Osteoblast (primary cell): ENCODE data around the gene DECR2. TPM values are rescaled to one million over a fixed set of nuclear protein-coding genes. Genes with fewer than 3 reads are reported as not detected.

Experiments
- DNase-seq: peaks from one replicate; pipeline ENCODE4 v3.0.0; 2011; ENCODE audit warnings: low spot score, mixed read lengths; ENCODE audit not compliant: insufficient read length; ENCODE audit errors: missing footprints
- H2AFZ ChIP-seq: 2 replicates; pipeline ENCODE4 v1.6.0; 2011; ENCODE audit warnings: mild to moderate bottlenecking, low read length
- H3K27ac ChIP-seq: 2 replicates; pipeline ENCODE4 v1.5.1; 2011; ENCODE audit warnings: mild to moderate bottlenecking, low read depth, low read length, moderate library complexity
- H3K27me3 ChIP-seq: 2 replicates; pipeline ENCODE4 v1.6.0; 2012; ENCODE audit warnings: mild to moderate bottlenecking, control low read depth, inconsistent platforms, low read length, moderate library complexity; ENCODE audit not compliant: insufficient read depth
- H3K36me3 ChIP-seq: 2 replicates; pipeline ENCODE4 v1.5.1; 2011; ENCODE audit warnings: mild to moderate bottlenecking, low read length, control low read depth, moderate library complexity; ENCODE audit not compliant: insufficient read depth
- H3K4me1 ChIP-seq: 2 replicates; pipeline ENCODE4 v1.5.1; 2011; ENCODE audit warnings: mild to moderate bottlenecking, low read length, control low read depth, moderate library complexity; ENCODE audit not compliant: insufficient read depth
- H3K4me2 ChIP-seq: 2 replicates; pipeline ENCODE4 v1.6.0; 2011; ENCODE audit warnings: mild to moderate bottlenecking, low read length; ENCODE audit not compliant: insufficient read depth
- H3K4me3 ChIP-seq: fragments of 200-600 bp; sonication (generic); 3 replicates; pipeline ENCODE4 v1.5.1; 2012; ENCODE audit warnings: mild to moderate bottlenecking, low read length, inconsistent platforms; ENCODE audit not compliant: insufficient read depth
- H3K79me2 ChIP-seq: 2 replicates; pipeline ENCODE4 v1.6.0; 2012; ENCODE audit warnings: mild to moderate bottlenecking, low read length, control low read depth, inconsistent platforms; ENCODE audit not compliant: insufficient read depth
- H3K9me3 ChIP-seq: 2 replicates; pipeline ENCODE4 v1.5.1; 2011; ENCODE audit warnings: low read depth, low read length, control low read depth
- H4K20me1 ChIP-seq: 2 replicates; pipeline ENCODE4 v1.6.0; 2012; ENCODE audit warnings: mild to moderate bottlenecking, low read length, control low read depth; ENCODE audit not compliant: insufficient read depth
- total RNA-seq: library from RNA; depleted of rRNA; stranded (reverse); fragments of >200 nt; gene quantifications from 2 replicates; pipeline ENCODE4 v1.2.3, GENCODE V29; 2012
- TF ChIP-seq, protein P1 (sequence below): IDR thresholded peaks from 2 replicates; pipeline ENCODE4 v1.5.1; 2011; ENCODE audit warnings: mild to moderate bottlenecking, low read depth, low read length, moderate library complexity; ENCODE audit errors: extremely low read depth

Gene DECR2
- total RNA-seq, 1 donor: 18.1 TPM

DNA sequence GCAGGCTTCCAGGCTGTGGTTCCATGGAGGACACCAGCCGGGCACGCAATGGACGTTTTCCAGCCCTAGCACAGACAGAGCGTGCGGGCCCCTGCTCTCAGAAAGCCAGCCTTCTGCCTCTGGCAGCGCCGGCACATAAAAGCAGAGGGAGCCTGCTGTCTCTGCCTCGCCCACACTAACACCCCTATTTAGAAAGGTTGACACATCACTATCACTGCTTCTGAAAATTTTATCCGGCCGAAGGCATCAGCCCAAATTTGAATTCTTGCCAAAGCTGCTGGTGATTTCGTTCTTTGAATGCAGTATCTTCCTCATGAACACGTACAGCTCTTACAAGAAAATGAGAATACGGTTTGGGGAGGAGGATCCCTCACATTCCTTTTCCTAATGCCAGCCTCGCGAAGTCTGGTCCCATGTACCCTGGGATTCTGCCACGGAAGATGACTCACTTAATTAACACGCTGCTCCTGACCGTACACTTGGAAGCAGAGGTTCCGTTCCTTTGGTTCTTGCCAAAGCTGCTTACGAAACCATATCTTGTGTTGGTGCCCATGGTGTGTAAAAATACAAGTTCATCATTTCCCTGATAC is 22.4 kb downstream of the DECR2 start:
- H3K79me2 ChIP-seq: peaks cover 29% of the 10 kb centered on the region
- H3K4me1 ChIP-seq: peaks cover 30% of the 10 kb centered on the region
- peak overlapping the region; percentile 91 for H3K27ac ChIP-seq
- peak overlapping the region; percentile 84 for H3K4me2 ChIP-seq
- TF ChIP-seq, protein P1, sequence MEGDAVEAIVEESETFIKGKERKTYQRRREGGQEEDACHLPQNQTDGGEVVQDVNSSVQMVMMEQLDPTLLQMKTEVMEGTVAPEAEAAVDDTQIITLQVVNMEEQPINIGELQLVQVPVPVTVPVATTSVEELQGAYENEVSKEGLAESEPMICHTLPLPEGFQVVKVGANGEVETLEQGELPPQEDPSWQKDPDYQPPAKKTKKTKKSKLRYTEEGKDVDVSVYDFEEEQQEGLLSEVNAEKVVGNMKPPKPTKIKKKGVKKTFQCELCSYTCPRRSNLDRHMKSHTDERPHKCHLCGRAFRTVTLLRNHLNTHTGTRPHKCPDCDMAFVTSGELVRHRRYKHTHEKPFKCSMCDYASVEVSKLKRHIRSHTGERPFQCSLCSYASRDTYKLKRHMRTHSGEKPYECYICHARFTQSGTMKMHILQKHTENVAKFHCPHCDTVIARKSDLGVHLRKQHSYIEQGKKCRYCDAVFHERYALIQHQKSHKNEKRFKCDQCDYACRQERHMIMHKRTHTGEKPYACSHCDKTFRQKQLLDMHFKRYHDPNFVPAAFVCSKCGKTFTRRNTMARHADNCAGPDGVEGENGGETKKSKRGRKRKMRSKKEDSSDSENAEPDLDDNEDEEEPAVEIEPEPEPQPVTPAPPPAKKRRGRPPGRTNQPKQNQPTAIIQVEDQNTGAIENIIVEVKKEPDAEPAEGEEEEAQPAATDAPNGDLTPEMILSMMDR: no peak
- peak overlapping the region; percentile 89 for H2AFZ ChIP-seq
- DNase-seq: peak; percentile 99
- no peaks in the 10 kb centered on the region for H3K27me3 ChIP-seq
- H3K36me3 ChIP-seq: no peaks in the 10 kb centered on the region
- peaks cover 23% of the 10 kb centered on the region for H4K20me1 ChIP-seq
- no peaks in the 10 kb centered on the region for H3K9me3 ChIP-seq
- peak overlapping the region; percentile 86 for H3K4me3 ChIP-seq

DNA sequence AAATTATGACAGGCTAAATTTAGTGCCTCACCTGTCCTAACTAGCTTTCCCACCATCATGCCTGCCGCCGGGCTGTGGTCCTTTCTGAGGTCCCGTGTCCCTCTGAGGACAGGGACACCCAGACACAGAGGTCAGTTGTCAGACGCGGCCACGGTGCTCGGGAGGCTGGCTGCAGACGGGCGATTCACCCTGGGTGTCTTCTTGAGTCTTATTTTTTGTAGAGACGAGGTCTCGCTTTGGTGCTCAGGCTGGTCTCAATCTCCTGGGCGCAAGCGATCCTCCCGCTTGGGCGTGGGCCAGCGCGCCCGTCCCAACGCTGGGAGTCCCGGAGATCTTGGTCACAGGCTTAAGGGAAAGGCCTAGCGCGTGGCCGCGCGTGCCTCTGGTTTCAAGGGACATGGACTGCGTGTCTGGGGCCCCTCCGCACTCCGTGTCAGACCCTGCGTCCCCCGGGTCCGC is 23.0 kb downstream of the DECR2 start:
- peaks cover 23% of the 10 kb centered on the region for H4K20me1 ChIP-seq
- H3K4me1 ChIP-seq: peaks cover 30% of the 10 kb centered on the region
- H3K4me2 ChIP-seq: peak overlapping the region; percentile 84
- H3K9me3 ChIP-seq: no peaks in the 10 kb centered on the region
- H3K79me2 ChIP-seq: peaks cover 34% of the 10 kb centered on the region
- H3K27ac ChIP-seq: peak overlapping the region; percentile 91
- H3K36me3 ChIP-seq: no peaks in the 10 kb centered on the region
- H2AFZ ChIP-seq: peak overlapping the region; percentile 89
- peak; percentile 92 for DNase-seq
- TF ChIP-seq, protein P1: no peak
- no peaks in the 10 kb centered on the region for H3K27me3 ChIP-seq
- peak overlapping the region; percentile 86 for H3K4me3 ChIP-seq

DNA sequence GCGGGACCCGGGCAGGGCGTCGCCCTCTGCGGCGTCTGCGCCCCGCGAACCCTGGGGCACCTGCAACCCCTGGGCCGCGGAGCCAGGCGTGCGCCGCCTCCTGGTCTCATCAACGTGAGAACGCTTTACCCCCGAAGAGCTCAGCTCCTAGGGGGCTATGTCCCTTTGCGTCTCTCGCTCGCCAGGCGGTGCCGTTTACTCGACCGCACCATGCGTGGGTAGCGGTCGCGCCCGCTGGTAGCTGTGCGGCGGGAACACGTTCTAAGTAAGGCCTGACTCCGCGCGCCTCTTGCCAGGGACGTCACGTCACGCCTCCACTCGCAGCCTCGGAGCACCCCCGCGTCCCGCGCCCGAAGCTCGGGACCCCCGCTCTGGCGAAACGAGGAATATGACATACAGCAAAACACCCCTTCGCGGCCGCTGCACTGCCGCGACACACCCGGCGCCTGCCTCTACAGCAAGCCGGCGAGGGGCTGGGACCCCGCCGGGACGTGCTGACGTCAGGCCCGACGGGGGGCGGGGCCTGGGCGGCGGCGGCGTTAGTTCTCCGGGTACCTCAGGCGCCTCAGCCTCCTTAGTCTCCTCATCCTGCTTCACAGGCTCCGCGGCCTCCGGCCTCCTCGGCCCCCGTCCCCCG is 23.5 kb downstream of the DECR2 start, which contains the start of gene RAB11FIP3:
Gene RAB11FIP3, plus strand, starts transcription at position 568 of the 637 bp plus-strand sequence. CDS start 358 bp downstream, outside the sequence.
- H3K4me2 ChIP-seq: peak within 1 kb of the TSS; percentile 91

More for the DNA sequence above, 23.5 kb downstream of the DECR2 start, which contains the start of gene RAB11FIP3:
- H3K79me2 ChIP-seq: peaks cover 39% of the 10 kb centered on the region
- H3K9me3 ChIP-seq: no peaks in the 10 kb centered on the region
- H3K36me3 ChIP-seq: no peaks in the 10 kb centered on the region
- DNase-seq: peak; percentile 98
- H4K20me1 ChIP-seq: peaks cover 27% of the 10 kb centered on the region
- H3K4me1 ChIP-seq: peaks cover 30% of the 10 kb centered on the region
- peak within 1 kb of the TSS; percentile 91 for H3K27ac ChIP-seq
- H2AFZ ChIP-seq: peak within 1 kb of the TSS; percentile 89
- H3K27me3 ChIP-seq: no peaks in the 10 kb centered on the region
- TF ChIP-seq, protein P1: no peak
- peak within 1 kb of the TSS; percentile 86 for H3K4me3 ChIP-seq
